Spleen (tissue), 7 donors: ENCODE data around the gene BZW2.

Experiments used
- CTCF ChIP-seq, 11 experiments: fragments of 200-600 bp in 7 of 11; fragments of 450-650 bp in 4 of 11; sonication (generic) in 4 of 11; IDR thresholded peaks in 8 of 11; conservative IDR thresholded peaks in 3 of 11; 1 replicate in 7 of 11; 2 replicates in 4 of 11; pipeline versions ENCODE4 v1.4.0 to v1.8.0; 2016 to 2021; ENCODE audit warnings: antibody characterized with exemption in 11 of 11, inconsistent platforms in 4 of 11, mild to moderate bottlenecking in 1 of 11
- POLR2A ChIP-seq, 3 donors: fragments of 450-650 bp; IDR thresholded peaks; one replicate each; pipeline ENCODE4 v1.5.1; 2017; ENCODE audit warnings: antibody characterized with exemption in 3 of 3, mild to moderate bottlenecking in 1 of 3
- POLR2AphosphoS5 ChIP-seq, 3 donors: sonication (generic); formaldehyde crosslinking; IDR thresholded peaks; one replicate each; pipeline ENCODE4 v1.5.1; 2017; ENCODE audit warnings: antibody characterized with exemption in 3 of 3
- donor health status: DM: no; HTN: no; CAD: no; lungs with moderate emphysema.
- donor health status: DM: no; HTN: no; CAD: no.
- donor health status: DM: no; HTN: no; CAD: no.

- TF ChIP-seq CTCF (IDR thresholded peaks at IDR 0.05 in 8 of 11, conservative IDR thresholded peaks at IDR 0.05 in 3 of 11) (no peak), POLR2AphosphoS5 (IDR thresholded peaks at IDR 0.05) (no peak), POLR2A (IDR thresholded peaks at IDR 0.05) (no peak)
These were observed 56.5 kb downstream of the BZW2 start for GRCh38 chr7:16702441-16702840.
